Inflammatory macrophage (primary cell): Measurements from ENCODE around the gene GCH1.

ENCODE experiments used
- DNase-seq, 2 donors: peaks; one replicate each; pipeline ENCODE4 v3.0.0-alpha.2; 2020 to 2022

The GCH1 gene

GRCh38 chr14:54864526-54864925 is 38.1 kb downstream of the GCH1 start:
- no peak for DNase-seq

DNA sequence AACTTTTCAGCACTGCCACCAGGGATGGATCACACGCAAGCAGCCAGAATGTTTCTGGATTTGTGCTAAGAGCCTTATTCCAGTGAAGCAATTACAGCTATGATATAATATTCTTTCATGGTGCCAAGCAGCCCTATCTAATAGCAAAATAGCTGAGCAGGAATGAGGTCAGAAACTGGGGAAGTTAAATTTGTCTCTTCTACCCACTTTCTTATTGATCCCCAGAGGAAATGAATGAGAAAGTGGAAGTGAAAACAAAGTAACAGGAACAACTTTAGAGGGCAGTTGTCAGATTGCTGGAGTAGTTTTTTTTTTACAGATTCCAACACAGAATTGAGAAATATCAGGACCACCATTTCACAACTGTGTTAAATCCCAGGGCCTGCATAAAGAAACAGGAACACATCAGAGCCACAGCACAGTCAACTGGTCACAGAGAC is 44.8 kb downstream of the GCH1 start:
- peak; percentile 71 to 95 for DNase-seq

- no peak for DNase-seq
These were observed 46.5 kb downstream of the GCH1 start for GRCh38 chr14:54856152-54856551.

- no peak for DNase-seq
These were observed 48.4 kb downstream of the GCH1 start for GRCh38 chr14:54854181-54854580.

DNA sequence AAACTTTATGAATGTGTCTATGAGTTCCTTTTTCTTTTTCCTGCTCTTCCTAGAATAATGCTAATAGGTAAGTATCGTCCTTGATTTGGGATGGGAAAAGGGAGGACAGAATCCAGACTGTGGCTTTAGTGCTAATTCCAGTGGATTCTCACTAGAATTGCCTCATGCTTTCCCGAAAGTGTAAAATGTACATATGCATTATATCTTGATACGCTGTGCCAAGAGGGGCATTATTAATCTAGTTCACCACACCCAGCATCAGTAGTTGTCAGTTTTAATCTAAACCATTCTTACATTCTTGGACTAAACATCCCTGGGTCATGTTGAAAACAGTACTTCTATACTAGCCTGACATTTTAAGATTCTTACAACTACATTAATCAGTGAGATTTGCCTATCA is 49.3 kb downstream of the GCH1 start:
- no peak for DNase-seq

GRCh38 chr14:54852215-54852614 is 50.4 kb downstream of the GCH1 start:
- no peak for DNase-seq

DNA sequence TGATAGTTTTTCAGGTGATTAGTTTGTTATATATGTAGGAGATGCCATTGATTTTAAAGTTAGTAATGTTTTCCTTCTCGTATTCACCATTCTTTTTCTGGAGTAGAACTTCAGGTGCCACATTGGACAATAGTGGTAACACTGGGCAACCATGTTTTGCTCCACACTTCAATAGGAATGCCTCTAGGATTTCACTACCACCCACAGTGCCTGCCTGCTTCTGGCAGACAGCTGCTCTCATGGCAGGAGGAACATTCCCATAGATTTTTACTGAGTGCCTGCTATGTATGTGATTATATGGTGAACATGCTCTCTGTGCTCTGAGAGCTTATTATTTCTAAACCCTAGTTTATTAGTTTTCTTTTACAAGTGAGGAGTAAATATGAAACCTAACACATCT is 53.7 kb downstream of the GCH1 start:
- no peak for DNase-seq

- no peak for DNase-seq
These were observed 57.0 kb downstream of the GCH1 start for GRCh38 chr14:54845641-54846040.

DNA sequence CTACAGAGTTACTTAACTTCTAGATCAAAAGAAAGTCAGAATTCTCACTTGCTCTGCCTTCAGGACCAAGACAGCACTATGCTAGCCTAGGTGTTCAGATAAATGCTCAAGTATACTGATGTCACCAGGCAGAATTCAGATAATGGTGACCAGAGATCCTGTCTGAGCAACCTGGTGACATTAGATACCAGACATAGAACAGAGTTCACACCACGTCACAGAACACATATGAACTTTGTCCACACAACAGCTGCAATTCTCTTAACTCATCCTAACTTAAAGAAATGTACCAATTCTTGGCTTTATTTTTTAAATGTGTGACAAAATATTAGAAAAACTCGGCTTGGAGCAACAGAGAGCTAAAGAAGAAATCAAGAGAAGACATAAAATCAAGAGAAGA is 58.1 kb downstream of the GCH1 start:
- no peak for DNase-seq

- no peak for DNase-seq
These were observed 61.8 kb downstream of the GCH1 start for GRCh38 chr14:54840798-54841197.

GRCh38 chr14:54840336-54840735 is 62.3 kb downstream of the GCH1 start:
- DNase-seq = no peak

GRCh38 chr14:54839701-54840119 is 62.9 kb downstream of the GCH1 start:
- no peak for DNase-seq

DNA sequence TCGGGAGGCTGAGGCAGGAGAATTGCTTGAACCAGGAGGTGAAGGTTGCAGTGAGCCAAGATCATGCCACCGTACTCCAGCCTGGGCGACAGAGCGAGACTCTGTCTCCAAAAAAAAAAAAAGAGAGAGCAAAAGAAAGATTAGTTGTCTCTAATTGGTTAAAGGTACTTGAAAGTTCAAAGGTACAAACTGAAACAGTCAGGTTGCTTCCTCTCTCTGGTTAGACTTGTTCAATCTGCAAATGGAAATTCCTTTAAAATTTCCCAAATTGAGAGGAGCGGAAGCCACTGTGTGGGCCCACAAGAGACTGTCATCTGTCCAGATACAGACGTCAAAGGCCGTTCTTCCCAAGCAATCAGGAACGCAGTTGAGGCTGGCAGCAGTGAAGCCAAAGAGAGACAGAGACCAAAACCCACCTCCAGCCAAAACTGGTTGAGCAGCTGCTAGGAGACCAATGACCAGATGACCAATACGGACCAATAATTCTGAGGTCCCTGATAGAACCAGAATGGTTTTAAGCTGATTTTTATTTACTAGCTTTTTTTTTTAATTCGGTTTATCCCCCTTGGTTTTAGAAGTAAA is 63.6 kb downstream of the GCH1 start:
- no peak for DNase-seq

DNA sequence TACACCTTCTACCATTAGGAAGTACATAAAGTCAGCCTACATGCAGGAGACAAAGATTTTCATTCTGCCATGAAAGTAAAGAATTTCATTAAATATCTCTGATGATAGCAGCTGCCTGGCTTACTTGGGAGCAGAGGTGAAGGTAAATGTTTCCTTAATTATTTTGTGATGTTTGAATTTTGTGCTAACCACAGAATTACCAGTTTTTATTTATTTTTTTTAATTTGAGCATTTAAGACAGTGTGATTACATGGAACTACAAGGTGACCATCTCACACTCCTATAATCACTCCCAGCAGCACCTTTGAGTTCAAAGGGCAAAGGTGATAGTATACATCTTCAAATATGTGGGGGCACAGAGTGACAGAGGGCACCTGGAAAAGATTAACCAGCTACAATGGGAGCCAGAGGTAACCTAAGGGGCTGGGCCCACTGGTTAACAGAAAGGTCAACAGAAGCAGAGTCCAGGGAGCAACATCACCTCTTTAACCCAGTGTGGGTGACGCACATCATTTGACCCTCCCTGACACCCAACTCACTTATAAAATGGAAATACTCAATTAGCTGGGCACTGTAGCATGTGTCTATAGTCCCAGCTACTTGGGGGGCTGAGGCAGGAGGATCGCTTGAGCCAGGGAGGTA is 65.0 kb downstream of the GCH1 start:
- DNase-seq = no peak

DNA sequence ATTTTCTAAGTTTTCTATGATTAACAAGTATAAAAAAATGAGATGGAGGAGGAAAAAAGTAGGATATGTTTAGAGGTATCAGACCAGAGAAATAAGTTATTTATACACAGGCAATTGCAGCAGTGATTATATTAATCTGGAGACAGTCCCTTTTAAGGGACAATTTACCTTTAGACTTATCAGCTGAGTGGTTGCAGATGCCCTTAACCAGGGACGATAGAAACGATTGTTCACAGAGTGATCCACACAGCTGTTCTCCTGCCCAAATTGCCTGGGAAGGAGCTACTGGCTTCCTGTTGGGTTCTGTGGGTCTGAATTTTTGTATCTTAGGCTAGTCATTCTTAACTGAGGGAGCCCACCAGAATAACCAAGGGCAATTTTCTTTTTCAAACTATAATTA is 66.4 kb downstream of the GCH1 start:
- DNase-seq = no peak

DNA sequence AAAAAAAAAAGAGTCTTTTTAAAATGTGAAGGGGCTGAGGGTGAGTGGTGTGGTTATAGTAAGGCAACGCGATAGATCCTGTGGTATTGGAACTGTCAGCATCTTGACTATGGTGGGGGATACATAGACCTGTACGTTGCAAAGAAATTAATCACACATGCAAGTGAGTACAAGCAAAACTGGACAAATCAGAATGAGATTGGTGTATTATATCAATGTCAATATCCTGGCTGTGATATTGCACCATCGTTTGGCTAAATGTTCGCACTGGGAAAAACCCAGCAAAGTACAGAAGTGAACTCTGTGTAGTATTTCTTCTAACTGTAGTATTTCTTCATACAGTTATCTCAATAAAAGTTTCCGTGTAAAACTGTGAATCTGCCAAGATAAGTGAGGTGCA is 67.9 kb downstream of the GCH1 start:
- no peak for DNase-seq

GRCh38 chr14:54834081-54834480 is 68.5 kb downstream of the GCH1 start:
- DNase-seq = no peak

DNA sequence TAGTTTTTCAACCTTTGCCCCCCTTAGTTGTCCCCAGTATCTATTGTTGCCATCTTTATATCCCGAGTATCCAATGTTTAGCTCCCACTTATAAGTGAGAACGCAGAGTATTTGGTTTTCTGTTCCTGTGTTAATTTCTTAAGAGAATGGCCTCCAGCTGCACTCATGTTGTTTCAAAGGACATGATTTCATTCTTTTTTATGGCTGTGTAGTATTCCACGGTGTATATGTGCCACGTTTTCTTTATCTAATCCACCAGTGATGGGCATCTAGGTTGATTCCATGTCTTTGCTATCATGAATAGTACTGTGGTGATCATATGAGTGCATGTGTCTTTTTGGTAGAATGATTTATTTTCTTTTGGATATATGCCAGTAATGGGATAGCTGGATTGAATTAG is 72.0 kb downstream of the GCH1 start:
- no peak for DNase-seq

- no peak for DNase-seq
These were observed 73.0 kb downstream of the GCH1 start for GRCh38 chr14:54829486-54830224.

DNA sequence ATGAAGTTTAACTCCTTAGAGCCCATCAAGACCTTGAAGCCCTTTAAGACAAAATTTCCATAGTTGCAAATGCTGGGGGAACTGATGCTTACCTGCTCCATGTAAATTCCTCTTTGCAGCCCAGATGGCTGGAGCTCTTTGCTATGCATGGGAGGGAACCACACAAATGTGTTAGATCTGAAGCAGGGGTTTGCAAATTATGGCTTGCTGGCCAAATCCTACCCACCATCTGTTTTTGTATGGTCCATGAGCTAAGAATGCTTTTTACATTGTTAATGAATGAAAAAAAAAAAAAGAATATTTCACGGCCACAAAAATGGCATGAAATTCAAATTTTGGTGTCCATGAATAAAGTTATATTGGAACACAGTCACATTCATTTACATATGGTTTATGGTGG is 74.6 kb downstream of the GCH1 start:
- no peak for DNase-seq

GRCh38 chr14:54823757-54824549 is 78.7 kb downstream of the GCH1 start:
- DNase-seq = no peak

DNA sequence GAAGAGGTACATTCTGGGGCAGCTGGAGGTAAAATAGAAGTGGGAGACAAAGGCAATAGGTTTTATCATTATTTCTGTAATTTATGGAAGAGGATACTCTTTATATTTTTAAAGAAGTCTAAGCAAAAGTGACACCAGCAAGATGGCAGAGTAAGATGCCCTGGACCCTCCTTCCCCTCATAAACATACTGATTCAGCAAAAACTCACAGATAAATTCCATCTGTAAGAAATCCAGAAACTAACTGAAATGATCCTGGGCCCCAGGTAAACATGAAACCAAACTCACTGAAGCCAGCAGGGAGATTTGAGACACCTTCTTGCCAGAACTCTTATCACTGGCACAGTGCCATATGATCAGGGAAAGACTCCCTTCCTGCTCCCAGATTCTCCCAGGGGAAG is 79.9 kb downstream of the GCH1 start:
- DNase-seq = no peak
